Mesenchymal stem cell (in vitro differentiated cells and primary cell): ENCODE measurements around the gene TSPEAR.

Source experiments
- DNase-seq: peaks from one replicate; pipeline ENCODE4 v3.0.0-alpha.2; 2013
- H2AFZ ChIP-seq: one replicate; pipeline ENCODE4 v1.6.1; 2013; ENCODE audit warnings: low read depth, mild to moderate bottlenecking, control low read depth, inconsistent platforms, low read length, moderate library complexity
- H2AK5ac ChIP-seq: 2 replicates; pipeline ENCODE4 v1.6.1; 2013; ENCODE audit warnings: low read length, moderate library complexity, mild to moderate bottlenecking, inconsistent platforms; ENCODE audit not compliant: severe bottlenecking
- H2BK120ac ChIP-seq: one replicate; pipeline ENCODE4 v1.6.1; 2013; ENCODE audit warnings: low read depth, mild to moderate bottlenecking, inconsistent platforms, low read length, moderate library complexity
- H2BK12ac ChIP-seq, 2 experiments: one replicate each; pipeline ENCODE4 v1.6.1; 2013; ENCODE audit warnings: inconsistent platforms in 2 of 2, low read length in 2 of 2, mild to moderate bottlenecking in 2 of 2, moderate library complexity in 2 of 2, control low read depth in 1 of 2
- H2BK15ac ChIP-seq: one replicate; pipeline ENCODE4 v1.6.1; 2013; ENCODE audit warnings: mild to moderate bottlenecking, low read depth, inconsistent platforms; ENCODE audit not compliant: poor library complexity, severe bottlenecking
- H2BK5ac ChIP-seq: 2 replicates; pipeline ENCODE4 v1.6.1; 2013; ENCODE audit warnings: low read depth, mild to moderate bottlenecking, low read length, control low read depth, inconsistent platforms; ENCODE audit not compliant: poor library complexity, severe bottlenecking
- H3K14ac ChIP-seq, 2 experiments: one replicate each; pipeline ENCODE4 v1.6.1; 2013; ENCODE audit warnings: inconsistent platforms in 2 of 2, low read length in 2 of 2, control low read depth in 1 of 2, mild to moderate bottlenecking in 1 of 2, moderate library complexity in 1 of 2
- H3K18ac ChIP-seq, 2 experiments: one replicate each; pipeline ENCODE4 v1.6.1; 2013; ENCODE audit warnings: inconsistent platforms in 2 of 2, low read length in 2 of 2, control low read depth in 1 of 2, low read depth in 1 of 2, mild to moderate bottlenecking in 1 of 2
- H3K23ac ChIP-seq, 2 experiments: one replicate each; pipeline ENCODE4 v1.6.1; 2013; ENCODE audit warnings: inconsistent platforms in 2 of 2, low read length in 2 of 2, mild to moderate bottlenecking in 2 of 2, moderate library complexity in 2 of 2, control low read depth in 1 of 2
- H3K27ac ChIP-seq: 2 replicates; pipeline ENCODE4 v1.5.1; 2013; ENCODE audit warnings: mild to moderate bottlenecking, moderate library complexity, low read length, control low read depth, inconsistent platforms; ENCODE audit not compliant: poor library complexity, severe bottlenecking
- H3K27me3 ChIP-seq, 2 experiments: 2 replicates each; pipeline versions ENCODE4 v1.6.1 to v1.7.0; 2013; ENCODE audit warnings: low read length in 2 of 2, mild to moderate bottlenecking in 2 of 2, moderate library complexity in 2 of 2, control low read depth in 1 of 2, inconsistent platforms in 1 of 2; ENCODE audit not compliant: control insufficient read depth in 1 of 2, insufficient read depth in 1 of 2
- H3K36me3 ChIP-seq, 2 experiments: 2 replicates each; pipeline versions ENCODE4 v1.6.1 to v1.7.0; 2013; ENCODE audit warnings: low read length in 2 of 2, control low read depth in 1 of 2, inconsistent platforms in 1 of 2, low read depth in 1 of 2, mild to moderate bottlenecking in 1 of 2; ENCODE audit not compliant: insufficient read depth in 2 of 2, control insufficient read depth in 1 of 2
- H3K4ac ChIP-seq, 2 experiments: one replicate each; pipeline ENCODE4 v1.6.1; 2013; ENCODE audit warnings: inconsistent platforms in 2 of 2, low read length in 2 of 2, mild to moderate bottlenecking in 2 of 2, moderate library complexity in 2 of 2, control low read depth in 1 of 2, low read depth in 1 of 2
- H3K4me1 ChIP-seq: 2 replicates; pipeline ENCODE4 v1.6.1; 2013; ENCODE audit warnings: low read depth, low read length, control low read depth; ENCODE audit not compliant: control insufficient read depth, insufficient read depth
- H3K4me2 ChIP-seq: 2 replicates; pipeline ENCODE4 v1.6.1; 2013; ENCODE audit warnings: low read length, mild to moderate bottlenecking, inconsistent platforms; ENCODE audit not compliant: poor library complexity, severe bottlenecking
- H3K4me3 ChIP-seq, 2 experiments: 2 replicates each; pipeline versions ENCODE4 v1.5.1 to v1.7.0; 2013; ENCODE audit warnings: low read length in 2 of 2, mild to moderate bottlenecking in 2 of 2, control low read depth in 1 of 2, low read depth in 1 of 2; ENCODE audit not compliant: insufficient read depth in 1 of 2
- H3K79me1 ChIP-seq: replicated peaks from 2 replicates; pipeline ENCODE4 v1.6.1; 2013; ENCODE audit warnings: mild to moderate bottlenecking, control low read depth, low read length, inconsistent platforms; ENCODE audit not compliant: poor library complexity, severe bottlenecking
- H3K9ac ChIP-seq: 2 replicates; pipeline ENCODE4 v1.7.0; 2013; ENCODE audit warnings: mild to moderate bottlenecking, low read length, moderate library complexity
- H3K9me3 ChIP-seq: 2 replicates; pipeline ENCODE4 v1.7.0; 2013; ENCODE audit warnings: mild to moderate bottlenecking, low read length; ENCODE audit not compliant: control insufficient read depth
- H4K8ac ChIP-seq: one replicate; pipeline ENCODE4 v1.6.1; 2013; ENCODE audit warnings: inconsistent platforms, mild to moderate bottlenecking, low read length, moderate library complexity
- H4K91ac ChIP-seq: one replicate; pipeline ENCODE4 v1.6.1; 2013; ENCODE audit warnings: mild to moderate bottlenecking, low read length, inconsistent platforms
- whole genome bisulfite sequencing: methylation state at CpG from one replicate; pipeline ENCODE4 v1.1.7; 2013; ENCODE audit warnings: mixed read lengths; 5-methylcytosine and 5-hydroxymethylcytosine counted together

Gene TSPEAR

GRCh38 chr21:44670642-44671432, 40.5 kb downstream of the TSPEAR start:
- WGBS = 58% methylated on average over 3 of the region's 3 CpGs

GRCh38 chr21:44667612-44668011, 43.8 kb downstream of the TSPEAR start:
- no peak overlapping the region for H3K4me2 ChIP-seq
- H2AK5ac ChIP-seq = no peak overlapping the region
- H4K8ac ChIP-seq = no peak overlapping the region
- no peak overlapping the region for H3K27ac ChIP-seq
- no peak overlapping the region for H3K18ac ChIP-seq
- H3K9ac ChIP-seq = no peak overlapping the region
- H3K36me3 ChIP-seq = no peaks in the 10 kb centered on the region
- H3K4me3 ChIP-seq = no peak overlapping the region
- H2BK120ac ChIP-seq = no peak overlapping the region
- no peaks in the 10 kb centered on the region for H3K79me1 ChIP-seq
- WGBS = 72% methylated on average over 1 of the region's 1 CpG
- DNase-seq = no peak
- H3K4me1 ChIP-seq = no peaks in the 10 kb centered on the region
- no peak overlapping the region for H2AFZ ChIP-seq
- H4K91ac ChIP-seq = no peak overlapping the region
- no peaks in the 10 kb centered on the region for H3K27me3 ChIP-seq
- peaks cover 40% of the 10 kb centered on the region for H3K9me3 ChIP-seq
- no peak overlapping the region for H2BK5ac ChIP-seq
- no peak overlapping the region for H3K14ac ChIP-seq
- no peak overlapping the region for H2BK15ac ChIP-seq
- H3K4ac ChIP-seq = no peak overlapping the region
- H3K23ac ChIP-seq = no peak overlapping the region
- H2BK12ac ChIP-seq = no peak overlapping the region

More at GRCh38 chr21:44670642-44671432, 40.5 kb downstream of the TSPEAR start:
- Histone ChIP-seq H3K4me1 (no peaks in the 10 kb centered on the region), H3K36me3 (no peaks in the 10 kb centered on the region), H3K4me3 (peak overlapping the region in 1 of 2 experiments; percentile 2), H3K14ac (no peak overlapping the region), H2BK12ac (no peak overlapping the region), H3K9ac (no peak overlapping the region), H3K9me3 (peaks cover 41% of the 10 kb centered on the region), H2AK5ac (no peak overlapping the region), H2AFZ (no peak overlapping the region), H2BK5ac (no peak overlapping the region), H3K4ac (no peak overlapping the region), H3K27me3 (no peaks in the 10 kb centered on the region), H3K4me2 (no peak overlapping the region), H2BK120ac (no peak overlapping the region), H3K18ac (no peak overlapping the region), H2BK15ac (no peak overlapping the region), H4K8ac (no peak overlapping the region), H4K91ac (no peak overlapping the region), H3K27ac (no peak overlapping the region), H3K79me1 (no peaks in the 10 kb centered on the region), H3K23ac (no peak overlapping the region)
- DNase-seq = no peak

GRCh38 chr21:44666401-44667320, 44.7 kb downstream of the TSPEAR start, which contains the start of gene KRTAP12-2:
KRTAP12-2 (minus strand) TSS chr21:44666927; CDS start chr21:44666886, 41 bp downstream.
- Histone ChIP-seq H3K14ac (no peak within 1 kb of the TSS), H3K18ac (no peak within 1 kb of the TSS), H2BK120ac (no peak within 1 kb of the TSS), H2BK12ac (no peak within 1 kb of the TSS), H3K4me3 (no peak within 1 kb of the TSS), H2BK5ac (no peak within 1 kb of the TSS), H2AK5ac (no peak within 1 kb of the TSS), H3K36me3 (no peaks in the 10 kb centered on the region), H2AFZ (no peak within 1 kb of the TSS), H3K27me3 (no peaks in the 10 kb centered on the region), H3K27ac (no peak within 1 kb of the TSS), H3K79me1 (no peaks in the 10 kb centered on the region), H2BK15ac (no peak within 1 kb of the TSS), H3K4me1 (no peaks in the 10 kb centered on the region), H3K4ac (no peak within 1 kb of the TSS), H3K9me3 (peaks cover 38% of the 10 kb centered on the region), H4K91ac (no peak within 1 kb of the TSS), H3K23ac (no peak within 1 kb of the TSS), H3K9ac (no peak within 1 kb of the TSS), H4K8ac (no peak within 1 kb of the TSS), H3K4me2 (no peak within 1 kb of the TSS)
- no peak for DNase-seq
- 64% methylated on average over 16 of the region's 19 CpGs for WGBS

- no peak overlapping the region for H2AFZ ChIP-seq
- no peak overlapping the region for H3K23ac ChIP-seq
- H2BK5ac ChIP-seq = no peak overlapping the region
- WGBS = 82% methylated on average over 5 of the region's 5 CpGs
- no peak overlapping the region for H4K91ac ChIP-seq
- H3K27ac ChIP-seq = no peak overlapping the region
- no peak for DNase-seq
- H2BK120ac ChIP-seq = no peak overlapping the region
- H2BK15ac ChIP-seq = no peak overlapping the region
- no peak overlapping the region for H3K18ac ChIP-seq
- no peaks in the 10 kb centered on the region for H3K27me3 ChIP-seq
- no peaks in the 10 kb centered on the region for H3K36me3 ChIP-seq
- no peak overlapping the region for H3K14ac ChIP-seq
- H3K4ac ChIP-seq = no peak overlapping the region
- H3K4me1 ChIP-seq = no peaks in the 10 kb centered on the region
- no peak overlapping the region for H2BK12ac ChIP-seq
- no peak overlapping the region for H2AK5ac ChIP-seq
- no peak overlapping the region for H3K4me2 ChIP-seq
- H4K8ac ChIP-seq = no peak overlapping the region
- H3K79me1 ChIP-seq = no peaks in the 10 kb centered on the region
- H3K9me3 ChIP-seq = peaks cover 25% of the 10 kb centered on the region
- H3K9ac ChIP-seq = no peak overlapping the region
- H3K4me3 ChIP-seq = no peak overlapping the region
Measured at GRCh38 chr21:44664691-44665090, 46.7 kb downstream of the TSPEAR start.
